Epithelial cell of esophagus (primary cell): ENCODE results near the gene ITPKB.
A peak's percentile ranks its signal among the peaks of the same experiment; 100 is the strongest.

Experiments used
- DNase-seq: peaks from one replicate; pipeline ENCODE4 v3.0.0; 2010; ENCODE audit warnings: low read depth
- H3K4me3 ChIP-seq: 2 replicates; pipeline ENCODE4 v1.5.1; 2011; ENCODE audit warnings: mild to moderate bottlenecking, low read length, control low read depth
- CTCF ChIP-seq: IDR thresholded peaks from 2 replicates; pipeline ENCODE4 v1.5.1; 2011; ENCODE audit warnings: low read depth, mild to moderate bottlenecking, low read length, control low read depth, inconsistent platforms; ENCODE audit not compliant: insufficient read depth; ENCODE audit errors: missing control alignments

ITPKB gene

GRCh38 chr1:226653311-226653921 is 85.7 kb downstream of the ITPKB start:
- no peak for DNase-seq
- no peak for TF ChIP-seq CTCF
- H3K4me3 ChIP-seq: no peak overlapping the region

- TF ChIP-seq CTCF: no peak
- DNase-seq: no peak
- no peak overlapping the region for H3K4me3 ChIP-seq
Measured at GRCh38 chr1:226652613-226653012, 86.5 kb downstream of the ITPKB start.

GRCh38 chr1:226651732-226652105 is 87.4 kb downstream of the ITPKB start:
- no peak overlapping the region for H3K4me3 ChIP-seq
- no peak for TF ChIP-seq CTCF
- no peak for DNase-seq

GRCh38 chr1:226651041-226651731 is 87.9 kb downstream of the ITPKB start:
- no peak for TF ChIP-seq CTCF
- no peak for DNase-seq
- no peak overlapping the region for H3K4me3 ChIP-seq

- no peak for DNase-seq
- H3K4me3 ChIP-seq: no peak overlapping the region
- TF ChIP-seq CTCF: no peak
Measured at GRCh38 chr1:226650236-226650841, 88.7 kb downstream of the ITPKB start.

GRCh38 chr1:226649780-226650179 is 89.3 kb downstream of the ITPKB start:
- peak; percentile 29 for TF ChIP-seq CTCF
- H3K4me3 ChIP-seq: no peak overlapping the region
- peak; percentile 16 for DNase-seq

- TF ChIP-seq CTCF: no peak
- H3K4me3 ChIP-seq: no peak overlapping the region
- no peak for DNase-seq
Measured at GRCh38 chr1:226649244-226649643, 89.8 kb downstream of the ITPKB start.
